Measurements from ENCODE around the gene COX18. TPM values are rescaled to one million over a fixed set of nuclear protein-coding genes. Genes with fewer than 3 reads are reported as not detected.
A peak's percentile ranks its signal among the peaks of the same experiment; 100 is the strongest.

The COX18 gene
- polyA plus RNA-seq, 1 donor (not counting 4 experiments of a cell fraction or from before 2014, with no cell fraction given): 11.4 TPM

GRCh38 chr4:73068491-73069337, 802 bp downstream of the COX18 start:
- peaks cover 5% of the 10 kb centered on the region for H3K79me2 ChIP-seq (ENCODE audit: control insufficient read depth, insufficient read depth, low read length)
- peak overlapping the region; percentile 89 for H2AFZ ChIP-seq (ENCODE audit: control insufficient read depth, low read length)
- no peaks in the 10 kb centered on the region for H3K27me3 ChIP-seq (ENCODE audit: control insufficient read depth, extremely low read depth, insufficient read depth, low read length)
- DNase-seq (ENCODE audit: low read depth, low spot score) (no peak), FAIRE-seq (peak; percentile 36)
- peak overlapping the region; percentile 77 to 86 (median 79) for H3K4me3 ChIP-seq (ENCODE audit: control insufficient read depth in 2 of 3, extremely low read depth in 1 of 3, insufficient read depth in 2 of 3, low read depth in 1 of 3, low read length in 3 of 3)
- no peaks in the 10 kb centered on the region for H3K9me1 ChIP-seq (ENCODE audit: control insufficient read depth, extremely low read depth, insufficient read depth, low read length)
- peak overlapping the region; percentile 95 for H3K4me2 ChIP-seq (ENCODE audit: control insufficient read depth, extremely low read depth, insufficient read depth, low read depth, low read length)
- H3K36me3 ChIP-seq (ENCODE audit: control insufficient read depth in 2 of 2, extremely low read depth in 1 of 2, insufficient read depth in 2 of 2, low read length in 2 of 2): peaks cover 3 to 6% of the 10 kb centered on the region in 2 experiments
- no peaks in the 10 kb centered on the region for H3K9me3 ChIP-seq (ENCODE audit: control insufficient read depth, low read depth, low read length)
- H3K9ac ChIP-seq (ENCODE audit: control insufficient read depth, extremely low read depth, insufficient read depth, low read length): peak overlapping the region; percentile 84
- H3K27ac ChIP-seq (ENCODE audit: control insufficient read depth, insufficient read depth, low read length): peak overlapping the region; percentile 90
- dilution Hi-C loops (cut with MboI; ENCODE audit: extremely low pct_ligation_motif_present, low sequenced_read_pairs): no loop called here
- H3K4me1 ChIP-seq (ENCODE audit: control insufficient read depth, extremely low read depth, insufficient read depth, low read length): peaks cover 8% of the 10 kb centered on the region
- TF ChIP-seq CTCF (optimal IDR thresholded peaks at IDR 0.05 in 1 of 3, IDR thresholded peaks at IDR 0.05 in 1 of 3, conservative IDR thresholded peaks at IDR 0.05 in 1 of 3; ENCODE audit: extremely low read depth in 1 of 3, insufficient read depth in 2 of 3, low read length in 3 of 3) (no peak), EZH2 (IDR thresholded peaks at IDR 0.05; ENCODE audit: low read length) (no peak)
- no peaks in the 10 kb centered on the region for H4K20me1 ChIP-seq (ENCODE audit: control insufficient read depth, extremely low read depth, insufficient read depth, low read length)

- Histone ChIP-seq H3K9me3 (ENCODE audit: control insufficient read depth, low read depth, low read length) (no peaks in the 10 kb centered on the region), H3K9ac (ENCODE audit: control insufficient read depth, extremely low read depth, insufficient read depth, low read length) (peak overlapping the region; percentile 84), H3K79me2 (ENCODE audit: control insufficient read depth, insufficient read depth, low read length) (peaks cover 5% of the 10 kb centered on the region), H4K20me1 (ENCODE audit: control insufficient read depth, extremely low read depth, insufficient read depth, low read length) (no peaks in the 10 kb centered on the region), H3K27ac (ENCODE audit: control insufficient read depth, insufficient read depth, low read length) (peak overlapping the region; percentile 90), H3K4me3 (ENCODE audit: control insufficient read depth in 2 of 3, extremely low read depth in 1 of 3, insufficient read depth in 2 of 3, low read depth in 1 of 3, low read length in 3 of 3) (peak overlapping the region; percentile 77 to 86 (median 79)), H2AFZ (ENCODE audit: control insufficient read depth, low read length) (peak overlapping the region; percentile 89), H3K36me3 (ENCODE audit: control insufficient read depth in 2 of 2, extremely low read depth in 1 of 2, insufficient read depth in 2 of 2, low read length in 2 of 2) (peaks cover 4 to 6% of the 10 kb centered on the region in 2 experiments), H3K27me3 (ENCODE audit: control insufficient read depth, extremely low read depth, insufficient read depth, low read length) (no peaks in the 10 kb centered on the region), H3K9me1 (ENCODE audit: control insufficient read depth, extremely low read depth, insufficient read depth, low read length) (no peaks in the 10 kb centered on the region), H3K4me2 (ENCODE audit: control insufficient read depth, extremely low read depth, insufficient read depth, low read depth, low read length) (peak overlapping the region; percentile 95), H3K4me1 (ENCODE audit: control insufficient read depth, extremely low read depth, insufficient read depth, low read length) (peaks cover 8% of the 10 kb centered on the region)
- TF ChIP-seq EZH2 (IDR thresholded peaks at IDR 0.05; ENCODE audit: low read length) (no peak), CTCF (optimal IDR thresholded peaks at IDR 0.05 in 1 of 3, IDR thresholded peaks at IDR 0.05 in 1 of 3, conservative IDR thresholded peaks at IDR 0.05 in 1 of 3; ENCODE audit: extremely low read depth in 1 of 3, insufficient read depth in 2 of 3, low read length in 3 of 3) (no peak)
- DNase-seq (ENCODE audit: low read depth, low spot score): no peak
- dilution Hi-C loops (cut with MboI; ENCODE audit: extremely low pct_ligation_motif_present, low sequenced_read_pairs): no loop called here
- FAIRE-seq: no peak
These were observed 1.5 kb downstream of the COX18 start for GRCh38 chr4:73067971-73068394.

Data from keratinocyte (primary cell).